HT-29 (cell line): ENCODE measurements around the gene IL1RAPL1. TPM values are rescaled to one million over a fixed set of nuclear protein-coding genes. Genes with fewer than 3 reads are reported as not detected.

Experiments
- DNase-seq: peaks from one replicate; pipeline ENCODE4 v3.0.0-alpha.2; 2015; ENCODE audit warnings: low spot score
- total RNA-seq: library from RNA; depleted of rRNA; stranded (reverse); fragments of >200 nt; shearing (Covaris generic); gene quantifications from 2 replicates; pipeline ENCODE4 v1.2.3, GENCODE V29; 2014

IL1RAPL1 gene
- total RNA-seq, 1 experiment from 2014 or later = 0.03 TPM

DNA sequence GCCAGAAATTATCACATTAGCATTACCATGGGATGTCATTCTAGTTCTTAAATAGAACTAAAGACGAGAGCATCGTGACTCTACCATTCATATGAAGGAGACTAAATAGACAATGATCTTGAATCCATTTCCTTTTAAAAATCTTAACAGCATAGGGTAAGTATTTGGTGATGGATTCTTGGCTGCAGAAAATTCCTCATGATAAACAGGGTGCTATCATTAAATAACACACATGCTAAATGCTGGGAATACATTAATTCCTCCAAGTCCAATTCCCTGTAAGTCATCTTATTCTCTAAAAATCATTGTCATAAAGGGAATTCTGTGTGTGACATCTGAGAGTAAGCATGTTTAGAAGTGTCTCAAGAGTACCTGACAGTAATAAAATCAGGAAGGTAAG lies 1157.7 kb downstream of the IL1RAPL1 start:
- DNase-seq = no peak

DNA sequence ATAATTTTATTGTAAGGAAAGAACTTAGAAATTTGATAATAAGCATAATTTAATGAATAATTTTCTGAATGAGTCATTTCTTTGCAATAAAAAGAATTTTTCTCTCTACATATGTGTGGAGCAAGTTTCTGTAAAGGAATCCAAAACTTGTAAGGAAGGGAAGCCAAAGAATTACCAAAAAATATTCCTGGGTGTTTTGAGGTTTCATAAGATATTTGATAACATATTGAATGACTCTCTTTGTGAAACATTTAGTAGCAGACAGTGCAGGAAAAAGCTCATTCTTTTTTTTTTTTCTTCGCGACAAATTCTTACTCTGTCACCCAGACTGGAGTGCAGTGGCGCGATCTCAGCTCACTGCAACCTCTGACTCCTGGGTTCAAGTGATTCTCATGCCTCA lies 1159.1 kb downstream of the IL1RAPL1 start:
- no peak for DNase-seq

DNA sequence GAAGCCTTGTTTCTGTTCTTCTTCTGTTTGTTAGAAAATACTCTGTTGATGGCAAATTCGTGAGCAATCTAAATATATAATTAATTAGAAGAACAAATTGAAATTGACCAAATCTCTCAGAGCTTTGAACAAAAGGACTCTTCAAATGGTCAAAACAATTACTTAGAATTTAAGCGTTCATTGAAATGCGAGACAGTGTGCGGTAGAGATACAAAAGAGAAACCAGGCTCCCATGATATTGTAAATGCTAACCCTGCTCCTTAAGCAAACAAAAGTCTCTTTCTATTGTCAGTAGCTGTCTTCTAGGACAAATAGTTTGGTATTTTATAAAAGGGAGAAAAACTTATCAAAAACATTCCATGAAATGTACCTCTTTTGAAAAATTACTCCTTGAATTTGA lies 1174.8 kb downstream of the IL1RAPL1 start:
- DNase-seq = no peak

DNA sequence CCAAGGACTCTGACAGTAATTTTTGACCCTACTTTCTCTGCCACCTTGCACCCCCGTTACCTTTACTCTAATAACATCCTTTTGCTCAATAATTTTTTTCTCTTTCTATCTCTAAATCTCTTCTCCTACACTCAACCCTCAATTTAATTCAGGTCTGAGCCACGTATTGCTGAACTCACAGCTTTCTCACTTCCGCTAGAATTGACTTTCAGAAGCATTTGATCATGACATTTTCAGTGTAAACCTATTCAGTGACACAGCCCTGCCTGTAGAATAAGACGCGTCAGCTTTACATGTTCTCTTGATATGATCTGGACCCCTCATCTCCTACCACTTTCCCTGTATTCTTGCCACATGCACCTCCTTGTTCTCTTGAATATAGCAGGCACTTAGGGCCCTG lies 1188.6 kb downstream of the IL1RAPL1 start:
- DNase-seq = no peak

DNA sequence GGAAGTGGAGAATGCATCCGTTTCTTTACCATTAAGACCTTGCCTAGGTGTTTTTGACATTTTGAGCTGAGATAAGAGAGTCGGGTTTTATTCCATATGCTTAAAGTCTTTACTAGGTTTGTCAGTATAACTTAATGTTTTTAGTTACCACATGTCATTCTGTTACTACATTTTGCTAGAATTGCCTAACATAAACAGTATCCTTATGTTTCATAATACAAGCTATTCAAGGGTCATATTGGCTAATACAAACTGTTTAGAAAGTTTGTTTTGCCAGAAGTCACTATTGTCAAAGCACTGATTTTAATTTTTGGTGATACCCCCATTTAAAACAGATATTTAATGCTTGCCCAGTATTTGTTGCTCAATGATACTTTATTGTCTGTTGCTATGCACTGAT lies 1200.4 kb downstream of the IL1RAPL1 start:
- DNase-seq = no peak

DNA sequence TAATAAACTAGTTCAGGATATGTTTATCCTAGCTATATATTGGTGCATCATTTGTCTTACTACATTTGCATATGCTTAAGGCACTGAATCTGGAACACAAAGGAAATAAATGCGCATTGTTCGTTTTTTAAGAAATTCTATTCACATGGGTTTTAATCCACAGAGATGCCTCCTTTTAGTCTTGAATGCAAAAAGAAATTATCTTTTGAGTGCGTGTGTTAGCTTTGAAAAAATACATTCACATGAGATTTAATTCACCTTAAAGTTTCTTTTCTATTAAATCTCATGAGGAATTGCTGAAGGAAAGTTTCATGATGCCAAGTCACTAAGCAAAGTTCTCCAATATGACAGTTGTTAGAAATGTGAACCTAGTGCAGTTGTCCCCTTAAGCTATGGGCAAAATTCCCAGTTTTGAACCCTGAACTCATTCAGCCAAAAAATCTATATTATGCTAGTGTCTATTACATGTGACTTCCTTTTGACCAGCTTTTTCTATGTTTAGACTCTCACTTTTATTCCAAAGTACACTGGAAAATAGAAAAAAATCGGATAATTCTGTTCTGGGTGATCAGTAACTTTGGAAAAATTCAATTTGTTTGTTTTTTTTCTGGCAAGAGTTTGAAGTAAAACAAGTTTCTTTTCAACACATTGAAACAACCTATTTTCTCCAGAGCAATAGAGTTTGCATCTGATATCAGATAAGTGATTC lies 1201.9 kb downstream of the IL1RAPL1 start:
- DNase-seq = no peak

DNA sequence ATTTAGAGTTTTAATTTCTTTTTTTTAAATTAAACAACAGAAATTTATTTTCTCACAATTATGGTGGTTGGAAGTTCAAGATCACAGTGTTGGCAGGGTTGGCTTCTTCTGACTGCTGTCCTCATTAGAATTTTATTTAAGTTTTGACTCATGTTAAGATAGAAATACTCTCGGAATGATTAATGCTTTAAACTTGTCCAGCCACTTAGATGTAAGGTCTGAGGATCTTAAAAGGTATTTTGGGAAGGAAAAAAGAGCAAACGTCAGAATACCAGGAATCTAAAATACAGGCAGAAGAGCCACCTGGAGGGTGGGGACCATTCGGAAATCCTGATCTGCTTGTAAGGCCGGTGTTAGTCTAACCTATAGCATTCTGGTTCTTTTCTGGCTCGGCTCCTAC lies 1205.1 kb downstream of the IL1RAPL1 start:
- DNase-seq = no peak

DNA sequence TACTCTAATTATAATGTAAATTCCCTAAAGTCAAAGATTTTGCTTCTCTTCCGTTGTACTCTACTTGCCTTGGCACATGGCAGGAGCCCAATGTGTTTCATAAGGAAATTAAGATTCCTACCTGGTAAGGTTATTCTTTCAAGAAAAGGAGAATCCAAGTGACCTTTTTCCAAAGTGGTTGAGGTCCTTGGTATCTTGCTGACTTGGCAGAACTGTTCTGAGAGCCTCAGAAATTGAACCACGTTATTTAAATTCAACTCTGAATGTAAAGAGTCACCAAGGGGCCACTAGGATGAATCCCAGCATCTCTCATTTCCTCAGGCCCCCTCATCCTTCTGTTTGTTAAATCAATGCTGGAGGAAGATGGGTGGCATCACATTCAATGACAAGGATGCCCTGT lies 1209.9 kb downstream of the IL1RAPL1 start:
- no peak for DNase-seq

DNA sequence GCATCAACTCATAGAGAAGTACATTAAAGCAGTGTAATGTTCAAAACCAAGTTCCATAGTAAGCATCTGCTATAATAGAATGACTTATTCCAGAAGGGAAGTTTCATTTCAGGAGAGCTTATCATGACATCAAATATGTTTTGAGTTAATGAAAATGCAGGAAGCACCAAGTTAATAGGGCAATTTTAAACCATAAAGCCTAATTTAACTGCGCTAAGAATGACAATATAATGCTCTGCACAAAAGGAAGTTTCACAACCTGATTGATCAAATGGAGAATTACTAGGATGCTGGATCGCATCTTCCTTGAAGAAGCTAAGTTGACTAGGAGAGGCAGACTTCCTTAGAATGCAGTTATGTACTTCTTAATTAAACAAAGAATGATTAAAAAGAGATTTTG lies 1211.2 kb downstream of the IL1RAPL1 start:
- no peak for DNase-seq

DNA sequence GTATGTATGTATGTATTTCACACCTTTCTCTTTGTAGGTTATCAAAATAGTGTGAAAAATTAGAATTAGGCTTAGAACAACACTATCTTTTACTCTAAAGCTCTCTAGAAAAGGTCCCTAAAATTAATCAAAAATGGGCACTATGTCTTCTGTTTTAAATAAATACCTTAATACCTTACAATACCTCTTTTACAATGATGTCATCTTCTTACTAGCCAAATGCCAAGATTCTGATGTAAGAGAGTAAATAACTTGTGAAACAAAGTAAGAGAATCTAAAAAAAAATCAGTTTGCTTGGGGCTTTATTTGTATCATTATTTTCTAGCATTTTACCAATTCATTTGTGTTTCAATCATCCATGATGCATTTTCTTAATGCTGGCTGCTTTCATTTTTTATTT lies 1225.9 kb downstream of the IL1RAPL1 start:
- DNase-seq = no peak

DNA sequence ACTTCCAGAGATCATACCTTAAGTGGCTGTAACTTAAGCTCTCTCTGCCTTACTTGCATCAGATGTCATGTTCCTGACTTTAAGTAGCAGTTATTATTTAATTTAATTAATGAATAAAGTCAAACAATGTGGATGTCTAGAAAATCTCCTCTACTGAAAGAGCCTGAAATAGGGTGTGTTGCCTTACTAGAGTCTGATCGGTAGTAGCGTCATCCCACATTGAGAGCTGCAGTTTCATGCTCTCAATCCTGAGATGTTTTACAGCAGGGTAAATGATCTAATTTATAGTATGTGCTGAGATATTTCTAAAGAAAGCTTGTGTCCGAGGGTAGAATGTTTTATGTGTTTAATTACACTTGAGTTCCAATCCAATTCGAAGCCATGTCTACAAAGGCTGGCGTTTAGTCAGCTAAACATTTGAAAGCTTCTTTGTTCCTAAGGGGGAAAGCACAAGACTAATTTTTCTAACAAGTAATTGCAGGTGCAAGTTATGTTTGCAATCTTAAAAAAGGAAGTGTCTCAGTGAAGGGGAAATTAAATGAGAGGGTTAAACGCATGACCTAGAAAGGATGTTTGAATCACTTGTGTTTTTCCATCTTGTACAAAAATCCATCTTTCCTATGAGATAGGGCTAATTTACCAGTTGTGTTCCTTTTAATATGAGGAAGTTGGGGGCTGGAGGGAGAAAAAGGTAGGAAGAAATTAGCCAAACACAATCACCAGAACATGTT lies 1237.1 kb downstream of the IL1RAPL1 start:
- no peak for DNase-seq

DNA sequence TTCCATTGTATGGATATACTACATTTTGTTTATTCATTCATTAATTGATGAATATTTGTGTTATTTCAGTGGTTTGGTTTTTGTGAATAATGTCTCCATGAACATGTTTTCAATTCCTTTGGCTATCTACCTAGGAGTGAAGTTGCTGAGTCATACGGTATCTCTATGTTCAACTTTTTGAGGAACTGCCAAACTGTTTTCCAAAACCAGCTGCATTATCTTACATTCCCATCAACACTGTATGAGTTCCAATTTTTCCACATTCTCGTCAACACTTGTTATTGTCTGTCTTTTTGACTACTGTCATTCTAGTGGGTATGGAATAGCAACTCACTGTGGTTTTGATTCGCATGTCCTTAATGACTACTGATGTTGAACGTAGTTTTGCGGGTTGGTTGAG lies 1239.5 kb downstream of the IL1RAPL1 start:
- no peak for DNase-seq

DNA sequence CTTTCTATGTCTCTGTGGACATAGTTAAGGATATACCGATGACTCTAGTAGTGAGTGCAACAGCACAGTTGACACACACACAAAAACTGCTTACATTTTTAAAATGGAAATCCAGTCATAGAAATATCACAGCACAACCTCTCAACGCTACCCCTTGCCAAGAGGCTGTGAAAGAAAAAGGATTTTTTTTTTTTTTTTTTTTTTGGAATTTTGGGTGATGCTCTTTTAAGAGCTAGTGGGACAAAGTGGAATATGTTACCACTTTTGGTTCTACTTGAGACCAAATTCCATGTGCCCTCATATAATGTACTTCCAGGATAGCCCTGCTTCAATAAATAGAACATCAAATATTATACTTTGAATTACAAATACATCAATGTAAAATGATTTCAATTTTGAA lies 1247.1 kb downstream of the IL1RAPL1 start:
- no peak for DNase-seq

DNA sequence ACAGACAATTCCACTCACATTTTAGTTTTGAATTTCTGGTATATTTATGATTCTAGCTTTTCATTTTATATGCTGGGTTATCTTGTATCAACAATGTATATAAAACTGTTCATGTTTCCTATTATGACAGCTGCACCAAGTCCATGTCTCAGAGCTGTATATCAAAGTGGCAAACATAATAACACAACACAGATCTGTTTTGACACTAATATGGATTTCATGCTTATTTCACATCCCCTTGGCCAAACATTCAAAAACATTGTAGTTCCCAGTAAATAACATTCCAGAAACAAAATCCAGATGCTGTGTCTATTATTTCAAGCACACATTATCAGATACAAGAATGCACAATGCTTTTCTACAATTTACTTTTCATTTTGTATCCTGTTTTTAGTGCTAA lies 1247.5 kb downstream of the IL1RAPL1 start:
- DNase-seq = no peak

DNA sequence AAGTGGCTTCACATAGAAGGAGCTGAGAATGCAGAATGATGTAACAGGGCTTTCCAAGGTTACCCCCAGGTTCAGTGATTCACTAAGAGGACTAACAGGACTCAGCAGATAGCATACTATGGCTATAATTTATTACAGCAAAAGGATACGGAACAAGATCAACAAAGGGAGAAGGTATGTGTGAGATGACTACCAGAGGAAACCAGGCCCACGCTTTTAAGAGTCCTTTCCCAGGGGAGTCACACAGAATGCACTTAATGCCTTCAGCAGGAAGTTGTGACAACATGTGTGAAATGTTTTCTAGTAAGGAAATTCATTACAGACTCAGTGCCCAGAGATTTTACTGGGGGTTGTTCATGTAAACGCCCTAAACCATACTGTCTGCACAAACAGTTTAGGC lies 1254.5 kb downstream of the IL1RAPL1 start:
- no peak for DNase-seq

DNA sequence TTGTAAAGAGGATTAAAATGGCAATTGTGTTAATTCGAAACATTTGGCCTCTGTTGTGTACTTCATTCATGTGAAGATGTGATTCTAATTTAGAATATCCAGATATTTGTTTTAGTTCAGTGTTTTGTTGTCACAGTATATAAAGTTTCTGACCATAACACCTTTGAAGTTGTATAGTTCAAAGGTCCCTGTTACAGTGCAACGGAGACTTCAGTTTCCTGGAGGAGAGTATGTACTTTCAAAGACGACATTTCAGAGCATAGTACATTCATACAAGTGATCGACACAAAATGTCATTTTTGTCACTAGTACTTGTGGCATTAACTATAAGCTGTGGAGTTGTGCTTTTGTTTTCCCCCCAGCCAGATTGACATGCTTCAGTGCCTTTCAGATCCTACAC lies 1255.3 kb downstream of the IL1RAPL1 start:
- no peak for DNase-seq

DNA sequence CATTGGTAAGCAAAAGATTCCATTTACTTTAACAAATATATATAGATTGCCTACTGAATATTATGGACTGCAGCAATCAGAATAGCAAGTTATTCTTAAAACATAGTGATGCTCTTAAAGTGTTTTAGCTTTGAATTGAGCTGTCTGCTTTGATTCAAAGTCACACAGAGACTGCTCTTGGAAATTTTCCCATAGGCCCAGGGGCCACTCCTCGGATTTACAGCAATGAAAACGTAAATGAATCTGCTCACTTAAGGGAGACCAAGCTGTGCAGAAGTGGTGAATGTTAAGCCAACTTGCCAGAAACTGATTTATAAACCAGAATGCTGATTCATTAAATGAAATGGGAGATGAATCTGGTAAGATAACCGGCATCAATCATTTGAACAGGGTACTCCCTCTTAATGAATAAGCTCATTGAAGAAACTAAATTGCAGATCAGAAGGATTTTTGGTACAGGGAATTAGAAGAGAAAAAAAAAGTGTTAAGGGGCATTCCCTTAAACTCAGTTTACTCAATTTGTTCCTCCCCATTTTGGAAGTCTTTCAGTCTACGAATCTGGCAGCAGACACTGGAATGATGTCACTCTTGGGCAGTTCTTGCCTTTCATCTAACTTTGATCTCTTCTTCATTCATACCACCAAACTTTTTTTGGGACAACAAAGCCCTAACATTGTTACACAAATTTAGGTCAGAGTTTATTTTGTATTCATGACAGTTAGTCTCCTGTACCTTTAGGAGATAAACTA lies 1264.8 kb downstream of the IL1RAPL1 start:
- DNase-seq = no peak

DNA sequence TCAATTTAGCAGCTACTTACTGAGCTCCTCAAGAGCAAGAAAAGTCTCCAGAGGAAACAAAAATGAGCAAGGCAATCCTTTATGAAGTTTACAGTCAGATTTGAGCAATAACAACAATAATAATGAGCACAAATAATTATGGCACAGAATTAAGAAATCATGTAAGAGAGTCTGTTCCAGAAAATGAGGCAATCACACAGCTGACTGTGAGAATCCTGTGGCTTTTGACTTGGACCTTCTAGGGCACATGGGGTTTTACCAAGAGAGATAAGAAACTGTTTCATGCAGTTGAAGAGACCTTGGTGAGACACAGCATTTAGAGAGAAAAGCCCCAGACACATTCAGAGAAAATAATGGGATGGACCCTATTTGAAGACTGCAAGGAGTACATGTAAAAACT lies 1265.5 kb downstream of the IL1RAPL1 start:
- DNase-seq = no peak

DNA sequence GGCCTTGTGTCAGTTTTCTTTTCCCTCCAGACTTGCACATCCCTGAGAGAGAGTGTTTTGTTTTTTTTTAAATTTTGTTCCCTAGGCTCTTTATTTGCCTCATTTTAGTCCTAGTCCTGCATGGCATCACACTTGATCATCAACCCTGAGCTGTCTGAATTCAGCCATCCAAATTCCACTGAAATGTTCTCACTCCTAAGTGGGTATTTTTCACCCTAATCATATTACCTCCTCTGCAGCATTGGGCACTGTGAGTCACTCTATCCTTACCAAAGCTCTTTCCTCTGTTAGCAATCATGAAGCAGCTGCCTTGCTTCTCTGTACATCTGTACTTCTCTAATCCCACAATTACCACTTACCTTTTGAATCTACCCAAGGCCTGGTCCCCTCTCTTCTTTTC lies 1271.5 kb downstream of the IL1RAPL1 start:
- DNase-seq = no peak

DNA sequence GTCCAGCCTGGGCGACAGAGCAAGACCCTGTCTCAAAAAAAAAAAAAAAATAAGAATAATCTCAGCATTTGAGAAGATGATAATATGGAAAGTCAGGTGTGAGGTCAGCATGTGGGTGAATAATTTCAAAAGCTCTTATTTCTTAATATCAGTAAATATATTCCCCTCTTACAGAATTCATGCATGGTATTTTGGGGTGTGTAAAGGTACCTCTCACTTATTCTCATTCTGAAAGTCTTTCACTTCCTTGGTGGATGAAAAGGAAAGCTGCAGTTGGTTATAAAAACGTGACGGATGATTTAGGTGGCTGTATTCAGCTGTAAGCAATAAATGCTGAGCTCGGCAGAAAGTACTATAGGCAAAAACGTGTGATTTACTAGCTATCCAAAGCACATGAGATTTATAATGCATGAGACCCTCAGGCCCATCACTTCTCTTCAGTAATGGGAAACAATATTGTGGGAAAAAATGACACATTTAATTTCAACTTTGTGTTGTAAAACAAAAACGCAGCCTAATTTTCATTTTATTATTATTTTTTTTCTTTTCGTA lies 1275.0 kb downstream of the IL1RAPL1 start:
- no peak for DNase-seq

DNA sequence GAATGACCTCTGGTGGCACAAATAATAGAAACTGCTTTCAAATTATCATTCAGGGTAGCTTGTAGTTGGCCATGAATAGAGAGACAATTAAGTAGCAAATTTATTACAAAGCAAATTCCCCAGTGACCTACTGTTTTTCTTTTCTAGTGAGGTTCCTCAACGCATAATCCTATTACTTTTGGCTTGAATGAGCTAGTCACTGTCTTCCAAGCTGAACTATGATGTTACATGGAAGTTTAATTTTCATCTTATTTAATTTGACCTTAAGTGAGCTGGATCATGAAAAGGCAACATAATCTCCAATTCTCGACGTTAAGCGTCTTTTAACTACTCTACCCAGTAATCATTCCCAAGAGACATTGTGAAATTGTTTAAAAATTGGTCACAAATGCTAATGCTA lies 1280.7 kb downstream of the IL1RAPL1 start:
- DNase-seq = no peak

DNA sequence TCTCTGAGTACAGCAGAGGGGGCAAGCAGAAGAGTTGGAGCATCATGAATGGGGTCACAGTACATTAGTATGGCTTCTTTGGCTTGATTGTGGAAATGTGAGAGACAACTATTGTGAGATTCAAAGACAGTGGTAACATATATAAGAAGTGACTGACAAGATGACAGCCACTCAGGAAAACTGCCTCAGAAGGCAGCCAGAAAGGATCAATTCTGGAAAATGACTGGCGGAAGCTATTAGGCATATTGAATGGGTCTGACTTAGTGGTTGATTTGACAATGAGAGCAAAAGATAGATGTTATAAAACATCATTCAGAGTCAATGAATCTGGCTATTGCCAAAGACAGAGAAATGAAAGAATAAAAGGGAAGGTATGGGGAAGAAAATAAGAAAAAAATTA lies 1282.6 kb downstream of the IL1RAPL1 start:
- no peak for DNase-seq
